HG03469 (cell line): ENCODE data around the gene TOX2.

ENCODE experiments used
- ATAC-seq: cut with Tn5 transposase; IDR thresholded peaks from one replicate; pipeline ENCODE4 v1.9.1; 2021; ENCODE audit warnings: mild to moderate bottlenecking, moderate library complexity, moderate number of reproducible peaks; ENCODE audit not compliant: unreplicated experiment

Gene TOX2

GRCh38 chr20:43914311-43915210 lies at the start of gene TOX2:
Gene TOX2 (plus strand): TSS chr20:43914852. CDS start chr20:43914892, 40 bp downstream.
- no peak for ATAC-seq

GRCh38 chr20:43868091-43868490 lies 46.6 kb upstream of the TOX2 start:
- no peak for ATAC-seq

- ATAC-seq: no peak
Observed at GRCh38 chr20:43870484-43870883, 44.2 kb upstream of the TOX2 start.

GRCh38 chr20:43878776-43879175 lies 35.9 kb upstream of the TOX2 start:
- ATAC-seq: no peak

GRCh38 chr20:43893930-43894329 lies 20.7 kb upstream of the TOX2 start:
- ATAC-seq: no peak

GRCh38 chr20:43894491-43894890 lies 20.2 kb upstream of the TOX2 start:
- no peak for ATAC-seq

- ATAC-seq: no peak
Observed at GRCh38 chr20:43895235-43895634, 19.4 kb upstream of the TOX2 start.

GRCh38 chr20:43899274-43900120 lies 15.2 kb upstream of the TOX2 start:
- ATAC-seq: no peak

- no peak for ATAC-seq
Observed at GRCh38 chr20:43900121-43900466, 14.6 kb upstream of the TOX2 start.

- ATAC-seq: no peak
Observed at GRCh38 chr20:43900496-43900895, 14.2 kb upstream of the TOX2 start.

GRCh38 chr20:43901296-43901695 lies 13.4 kb upstream of the TOX2 start:
- no peak for ATAC-seq

GRCh38 chr20:43903953-43904826 lies 10.5 kb upstream of the TOX2 start:
- no peak for ATAC-seq

GRCh38 chr20:43904827-43905177 lies 9.8 kb upstream of the TOX2 start:
- no peak for ATAC-seq

GRCh38 chr20:43906505-43907034 lies 8.1 kb upstream of the TOX2 start:
- no peak for ATAC-seq

GRCh38 chr20:43909211-43909610 lies 5.4 kb upstream of the TOX2 start:
- no peak for ATAC-seq

- ATAC-seq: no peak
Observed at GRCh38 chr20:43909720-43910119, 4.9 kb upstream of the TOX2 start.

GRCh38 chr20:43910564-43910963 lies 4.1 kb upstream of the TOX2 start:
- no peak for ATAC-seq

- no peak for ATAC-seq
Observed at GRCh38 chr20:43911066-43911465, 3.6 kb upstream of the TOX2 start.

- no peak for ATAC-seq
Observed at GRCh38 chr20:43913291-43914025, 1.2 kb upstream of the TOX2 start.
